ENCODE data around the gene MIOS. TPM values are rescaled to one million over a fixed set of nuclear protein-coding genes. Genes with fewer than 3 reads are reported as not detected.

MIOS gene
- total RNA-seq, 4 donors from 2014 or later = 24.7 to 44.5 (median 37.5) TPM

DNA sequence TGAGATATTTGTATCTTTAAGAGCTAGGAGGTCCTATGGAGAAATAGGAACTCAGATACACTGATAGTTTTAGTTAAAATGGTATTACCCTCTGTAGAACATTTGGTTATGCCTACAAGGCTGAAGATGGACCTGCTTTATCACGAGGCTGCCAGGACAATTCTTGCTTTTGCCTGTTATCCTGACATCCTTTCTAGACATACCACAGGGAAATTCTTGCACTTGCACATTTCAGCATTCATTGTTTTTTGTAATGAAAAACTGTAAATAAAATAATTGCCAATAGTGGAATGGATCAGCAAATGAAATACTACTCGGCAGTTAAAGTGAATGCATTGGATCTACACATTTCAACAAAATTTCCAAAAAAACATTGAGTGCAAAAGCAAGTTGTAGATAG is 40.7 kb upstream of the MIOS start:
- TF ChIP-seq, protein P1, sequence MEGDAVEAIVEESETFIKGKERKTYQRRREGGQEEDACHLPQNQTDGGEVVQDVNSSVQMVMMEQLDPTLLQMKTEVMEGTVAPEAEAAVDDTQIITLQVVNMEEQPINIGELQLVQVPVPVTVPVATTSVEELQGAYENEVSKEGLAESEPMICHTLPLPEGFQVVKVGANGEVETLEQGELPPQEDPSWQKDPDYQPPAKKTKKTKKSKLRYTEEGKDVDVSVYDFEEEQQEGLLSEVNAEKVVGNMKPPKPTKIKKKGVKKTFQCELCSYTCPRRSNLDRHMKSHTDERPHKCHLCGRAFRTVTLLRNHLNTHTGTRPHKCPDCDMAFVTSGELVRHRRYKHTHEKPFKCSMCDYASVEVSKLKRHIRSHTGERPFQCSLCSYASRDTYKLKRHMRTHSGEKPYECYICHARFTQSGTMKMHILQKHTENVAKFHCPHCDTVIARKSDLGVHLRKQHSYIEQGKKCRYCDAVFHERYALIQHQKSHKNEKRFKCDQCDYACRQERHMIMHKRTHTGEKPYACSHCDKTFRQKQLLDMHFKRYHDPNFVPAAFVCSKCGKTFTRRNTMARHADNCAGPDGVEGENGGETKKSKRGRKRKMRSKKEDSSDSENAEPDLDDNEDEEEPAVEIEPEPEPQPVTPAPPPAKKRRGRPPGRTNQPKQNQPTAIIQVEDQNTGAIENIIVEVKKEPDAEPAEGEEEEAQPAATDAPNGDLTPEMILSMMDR (IDR thresholded peaks at IDR 0.05; ENCODE audit: low read depth) = no peak

DNA sequence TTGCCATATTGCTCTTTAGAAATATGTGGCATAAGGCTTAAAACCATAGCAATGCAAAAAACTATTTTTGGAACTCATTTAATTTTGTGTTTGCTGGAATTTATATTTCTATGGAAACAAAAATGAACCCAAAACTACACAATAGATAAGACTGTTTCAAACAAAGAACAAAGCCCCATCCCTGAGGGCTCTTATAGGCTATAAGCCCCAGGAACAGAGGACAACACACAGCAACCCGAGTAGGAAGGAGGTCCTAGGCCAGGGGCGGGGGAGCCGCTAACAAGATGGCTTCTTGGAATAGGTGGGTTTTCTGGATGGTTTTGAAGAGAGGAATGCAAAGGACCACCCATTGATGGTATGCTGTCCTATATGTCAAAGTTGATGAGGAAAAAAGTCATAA is 39.6 kb upstream of the MIOS start:
- TF ChIP-seq, protein P1 (IDR thresholded peaks at IDR 0.05; ENCODE audit: low read depth) = no peak

DNA sequence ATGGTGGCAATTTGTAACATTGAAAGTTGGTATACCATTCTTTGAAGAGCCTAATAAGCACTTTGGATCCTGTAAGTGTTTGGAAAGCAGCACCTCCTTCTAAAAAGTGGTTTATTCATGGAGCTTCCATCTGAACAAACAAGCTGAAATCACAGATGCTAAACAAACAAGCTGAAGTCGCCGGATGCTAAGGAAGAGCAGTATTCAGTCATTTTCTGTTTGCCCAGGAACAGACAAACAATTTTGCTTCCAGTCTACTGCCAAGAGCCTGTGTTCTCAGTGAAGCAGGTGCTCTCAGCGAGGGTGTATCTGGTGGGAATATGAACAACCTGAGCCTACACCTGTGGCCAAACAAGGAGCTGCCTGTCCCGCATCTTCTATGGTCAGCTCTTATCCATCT is 37.4 kb upstream of the MIOS start:
- TF ChIP-seq, protein P1 (IDR thresholded peaks at IDR 0.05; ENCODE audit: low read depth) = no peak

DNA sequence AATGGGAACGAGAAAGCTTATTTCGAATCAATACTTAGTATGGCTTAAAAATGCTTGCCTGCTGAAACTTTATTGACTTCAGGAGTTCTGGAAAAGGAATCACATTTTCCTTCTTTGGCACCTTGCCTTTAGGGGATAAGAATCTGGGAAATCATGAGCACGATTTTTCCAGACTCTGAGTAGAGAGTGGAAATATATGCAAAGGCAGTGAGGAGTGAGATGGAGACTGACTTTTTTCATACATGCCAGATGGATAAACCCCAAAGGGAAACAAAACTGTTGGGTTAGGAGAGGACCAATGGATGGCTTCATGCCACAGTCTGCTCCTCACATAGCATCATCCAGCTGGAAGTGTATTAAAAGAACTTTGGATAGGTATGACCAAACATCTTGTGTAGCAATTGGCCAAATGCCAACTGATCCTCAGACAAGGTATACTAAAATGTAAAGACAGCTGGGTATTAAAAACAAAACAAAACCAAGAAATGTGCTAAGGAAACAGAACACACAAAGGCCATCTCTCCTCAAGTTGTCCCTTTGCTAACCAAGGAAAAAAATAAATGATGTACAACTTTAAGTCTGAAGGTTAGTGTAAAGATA is 32.8 kb upstream of the MIOS start:
- TF ChIP-seq, protein P1 (IDR thresholded peaks at IDR 0.05; ENCODE audit: low read depth) = no peak

DNA sequence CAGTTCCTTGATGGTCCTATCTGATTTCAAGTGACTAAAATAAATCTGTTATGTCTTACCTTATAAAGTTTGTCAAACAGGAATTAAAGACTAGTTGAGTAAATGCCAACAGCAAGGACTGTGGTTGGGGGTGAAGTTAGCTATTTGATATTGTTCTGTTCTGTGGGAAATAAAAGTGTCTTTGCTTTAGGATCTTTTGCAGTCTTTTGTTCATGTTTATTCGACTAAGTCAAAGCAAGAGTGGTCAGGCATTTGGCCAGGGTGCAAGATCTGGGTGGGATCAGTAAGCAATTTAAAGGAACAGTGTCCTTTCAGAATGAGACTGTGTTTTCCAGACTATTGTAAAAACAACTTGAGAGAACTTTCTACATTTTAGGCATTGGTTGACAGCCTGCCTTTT is 31.0 kb upstream of the MIOS start, which contains the start of gene COL28A1:
TSS of gene COL28A1 (minus strand) at position 183 of the 400 bp plus-strand sequence. CDS start 2,998 bp downstream, outside the sequence.
- TF ChIP-seq, protein P1 (IDR thresholded peaks at IDR 0.05; ENCODE audit: low read depth) = no peak

DNA sequence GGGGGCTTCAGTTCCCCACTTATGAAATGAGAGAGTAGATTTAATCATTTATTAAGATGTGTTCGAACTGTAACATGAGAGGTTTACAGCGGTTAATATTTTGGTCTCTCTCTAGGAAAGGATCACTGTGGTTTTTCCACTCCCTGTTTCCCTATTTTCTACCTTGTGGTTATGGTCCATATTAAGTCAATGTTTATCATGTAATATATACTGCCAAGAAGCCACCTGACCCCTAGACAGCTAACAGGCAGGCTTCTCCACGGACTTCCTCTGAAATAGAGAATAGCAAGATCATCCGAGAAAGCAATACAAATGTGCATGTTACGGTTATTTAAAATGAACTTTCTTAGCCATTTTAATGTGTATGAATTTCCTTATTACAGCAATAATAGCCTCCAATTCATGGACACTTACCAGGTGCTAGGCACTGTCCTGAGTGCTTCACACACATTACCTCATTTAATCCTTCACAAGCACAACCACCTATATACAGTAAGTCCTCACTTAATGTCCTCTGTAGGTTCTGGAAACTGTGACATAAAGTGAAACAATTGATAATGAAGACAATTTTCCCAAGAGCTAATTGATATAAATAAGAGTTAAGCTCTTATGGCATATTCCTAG is 30.2 kb upstream of the MIOS start:
- TF ChIP-seq, protein P1 (IDR thresholded peaks at IDR 0.05; ENCODE audit: low read depth) = no peak

DNA sequence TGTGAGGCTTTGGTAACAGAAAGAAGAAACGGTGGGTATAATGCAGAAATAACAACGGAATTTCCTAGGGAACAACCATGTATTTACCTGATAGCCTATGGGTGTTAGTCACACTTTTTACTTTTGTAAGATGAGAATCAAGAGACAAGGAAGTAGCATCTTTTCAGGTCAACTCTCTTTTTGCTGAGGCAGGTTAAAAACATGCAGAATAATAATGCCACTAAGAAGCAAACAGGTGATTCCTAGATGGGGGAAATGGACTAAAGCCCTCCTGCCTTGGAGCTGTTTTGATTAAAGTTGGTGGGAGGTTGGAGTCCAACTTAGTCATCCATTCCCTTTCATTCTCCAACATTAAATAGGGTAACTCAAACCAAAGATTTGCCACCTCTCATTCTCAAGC is 29.0 kb upstream of the MIOS start:
- TF ChIP-seq, protein P1 (IDR thresholded peaks at IDR 0.05; ENCODE audit: low read depth) = no peak

All from subcutaneous adipose tissue (tissue), 4 donors.